ENCODE measurements around the gene KCNQ1.

KCNQ1 gene

DNA sequence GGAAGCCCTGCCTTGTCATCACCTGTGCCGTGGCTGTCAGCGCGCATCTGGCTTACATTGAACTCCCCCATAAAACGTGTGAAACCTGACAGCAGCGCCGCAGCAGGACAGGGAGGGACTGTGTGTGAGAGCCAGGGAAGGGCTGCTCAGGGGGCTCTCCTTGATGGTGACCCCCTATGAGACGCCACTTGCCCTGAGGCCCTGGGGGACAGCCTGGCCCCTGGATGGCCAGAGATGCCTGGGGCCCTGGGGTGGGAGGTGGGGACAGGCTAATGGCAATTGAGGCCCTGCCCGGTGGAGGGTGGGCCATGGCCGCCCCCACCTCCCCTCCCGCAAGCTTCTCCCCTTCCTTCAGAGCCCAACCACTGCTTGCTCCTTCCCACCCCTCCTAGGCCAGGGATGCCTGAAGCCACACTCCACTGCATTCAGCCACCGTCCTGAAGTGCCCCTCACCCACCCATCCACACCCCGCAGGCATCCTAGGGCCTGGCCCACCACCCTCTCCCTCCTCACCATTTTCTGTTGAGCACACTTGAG lies 290.3 kb downstream of the KCNQ1 start:
- no peak overlapping the region for H3K4me3 ChIP-seq (ENCODE audit: low read depth, low read length)
- TF ChIP-seq, protein P1, sequence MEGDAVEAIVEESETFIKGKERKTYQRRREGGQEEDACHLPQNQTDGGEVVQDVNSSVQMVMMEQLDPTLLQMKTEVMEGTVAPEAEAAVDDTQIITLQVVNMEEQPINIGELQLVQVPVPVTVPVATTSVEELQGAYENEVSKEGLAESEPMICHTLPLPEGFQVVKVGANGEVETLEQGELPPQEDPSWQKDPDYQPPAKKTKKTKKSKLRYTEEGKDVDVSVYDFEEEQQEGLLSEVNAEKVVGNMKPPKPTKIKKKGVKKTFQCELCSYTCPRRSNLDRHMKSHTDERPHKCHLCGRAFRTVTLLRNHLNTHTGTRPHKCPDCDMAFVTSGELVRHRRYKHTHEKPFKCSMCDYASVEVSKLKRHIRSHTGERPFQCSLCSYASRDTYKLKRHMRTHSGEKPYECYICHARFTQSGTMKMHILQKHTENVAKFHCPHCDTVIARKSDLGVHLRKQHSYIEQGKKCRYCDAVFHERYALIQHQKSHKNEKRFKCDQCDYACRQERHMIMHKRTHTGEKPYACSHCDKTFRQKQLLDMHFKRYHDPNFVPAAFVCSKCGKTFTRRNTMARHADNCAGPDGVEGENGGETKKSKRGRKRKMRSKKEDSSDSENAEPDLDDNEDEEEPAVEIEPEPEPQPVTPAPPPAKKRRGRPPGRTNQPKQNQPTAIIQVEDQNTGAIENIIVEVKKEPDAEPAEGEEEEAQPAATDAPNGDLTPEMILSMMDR (IDR thresholded peaks at IDR 0.05; ENCODE audit: borderline replicate concordance, insufficient read depth, low read depth, low read length) = no peak

DNA sequence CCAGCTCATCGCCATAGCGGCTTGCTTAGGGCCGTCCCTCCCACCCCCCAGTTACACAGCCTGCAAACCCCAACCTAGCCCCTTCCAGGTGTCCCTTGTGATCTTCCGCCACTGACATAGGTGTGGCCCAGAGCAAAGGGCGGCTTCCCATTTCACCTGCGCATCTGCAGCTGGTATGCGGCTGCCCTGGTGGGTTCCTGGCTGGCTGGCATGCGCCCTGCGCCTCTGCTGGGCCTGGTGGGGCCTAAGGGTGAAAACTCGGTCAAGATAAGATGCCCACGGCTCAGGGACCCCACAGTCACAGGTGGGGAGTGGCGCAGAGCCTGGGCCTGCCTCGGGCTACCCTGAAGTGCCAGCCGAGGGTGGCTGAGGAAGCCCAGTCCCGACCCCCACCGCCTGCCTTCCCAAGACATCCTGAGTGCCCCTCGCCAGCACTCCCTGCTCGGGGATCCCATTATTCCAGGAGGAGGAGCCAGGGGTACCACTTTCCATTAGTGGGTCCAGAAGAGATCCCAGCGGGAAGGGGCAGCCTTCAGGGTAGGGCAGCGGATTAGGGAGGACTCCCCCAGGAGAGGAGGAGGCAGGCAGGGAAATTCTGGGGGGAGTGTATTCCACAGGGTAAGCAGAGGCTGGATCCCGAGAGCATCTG lies 291.9 kb downstream of the KCNQ1 start:
- TF ChIP-seq, protein P1 (IDR thresholded peaks at IDR 0.05; ENCODE audit: borderline replicate concordance, insufficient read depth, low read depth, low read length) = no peak
- H3K4me3 ChIP-seq (ENCODE audit: low read depth, low read length) = no peak overlapping the region

DNA sequence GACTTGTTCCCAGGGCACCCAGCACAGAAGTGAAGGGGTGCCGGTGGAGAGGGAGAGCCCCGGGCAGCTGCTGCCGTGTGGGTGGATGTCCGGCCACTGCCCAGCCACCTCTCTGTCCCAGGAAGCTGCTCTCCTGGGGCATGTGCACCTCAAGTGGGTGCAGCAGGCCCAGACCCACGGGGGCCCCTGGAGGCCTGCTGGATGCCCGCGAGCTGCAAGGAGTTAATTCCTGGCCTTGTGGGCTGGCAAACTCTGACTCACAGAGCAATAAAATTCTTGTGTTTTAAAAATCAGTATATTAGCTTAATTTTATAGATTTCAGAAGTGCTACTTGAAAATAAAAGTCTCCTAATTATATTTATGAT lies 292.4 kb downstream of the KCNQ1 start:
- no peak overlapping the region for H3K4me3 ChIP-seq (ENCODE audit: low read depth, low read length)
- TF ChIP-seq, protein P1 (IDR thresholded peaks at IDR 0.05; ENCODE audit: borderline replicate concordance, insufficient read depth, low read depth, low read length) = no peak

DNA sequence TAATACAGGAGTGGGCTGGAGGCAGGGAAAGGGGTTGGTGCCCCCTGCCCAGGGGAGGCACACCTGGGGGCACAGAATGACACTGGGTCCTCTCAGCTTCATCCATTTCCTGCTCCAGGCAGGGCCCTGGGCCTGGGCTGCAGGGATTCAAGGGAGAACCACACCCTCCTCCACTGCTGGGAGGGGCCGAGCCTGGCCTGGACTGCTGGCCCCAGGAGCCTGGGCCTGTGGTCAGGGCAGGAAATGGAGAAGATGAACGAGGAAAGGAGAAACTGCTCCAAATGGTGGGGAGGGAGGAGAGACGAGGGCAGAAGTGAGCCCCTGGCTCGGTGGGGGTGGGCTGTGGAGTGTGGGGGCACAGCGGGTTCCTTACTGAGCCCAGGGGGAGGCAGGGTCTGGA lies 293.1 kb downstream of the KCNQ1 start:
- H3K4me3 ChIP-seq (ENCODE audit: low read depth, low read length) = no peak overlapping the region
- TF ChIP-seq, protein P1 (IDR thresholded peaks at IDR 0.05; ENCODE audit: borderline replicate concordance, insufficient read depth, low read depth, low read length) = no peak

DNA sequence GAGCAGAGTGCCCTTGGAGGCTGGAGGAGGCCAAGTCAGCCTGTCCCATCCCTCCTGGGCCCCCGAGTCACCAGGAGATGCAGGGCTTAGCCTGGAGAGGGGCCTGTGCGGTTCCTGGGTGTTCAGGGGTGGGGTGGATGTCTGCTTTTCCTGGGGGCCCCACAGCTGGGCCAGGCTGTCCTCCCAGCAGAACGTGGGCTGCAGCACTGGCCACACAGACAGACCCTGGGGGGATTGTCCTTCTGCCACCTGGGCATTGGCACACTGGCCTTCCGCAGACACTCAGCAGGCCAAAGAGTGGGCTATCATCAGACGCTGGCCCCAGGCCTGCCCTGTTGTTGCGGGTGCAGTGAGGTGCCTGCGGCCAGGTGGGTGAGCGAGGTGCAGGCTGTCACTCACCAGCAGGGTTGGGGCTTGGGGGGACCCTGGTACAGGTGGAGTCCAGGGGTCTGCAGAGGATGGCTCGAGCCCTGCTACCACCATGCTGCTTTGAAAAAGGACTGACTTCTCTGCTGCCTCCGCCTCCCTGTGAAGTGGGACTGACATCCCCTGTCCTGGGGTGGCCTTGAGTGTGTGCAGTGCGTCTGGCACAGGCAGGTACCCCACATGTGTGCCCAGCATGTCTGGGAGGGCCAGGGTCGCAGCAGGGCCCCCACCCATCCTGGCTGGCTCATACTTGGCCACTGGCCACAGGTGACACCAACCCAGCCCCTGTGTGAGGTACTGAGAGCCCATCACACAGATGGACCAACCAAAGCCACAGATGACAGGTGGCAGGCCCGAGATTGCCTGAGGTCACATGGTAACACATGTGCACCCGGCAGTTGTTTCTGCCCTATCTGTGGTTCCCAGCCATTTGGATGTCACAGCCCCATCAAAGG lies 294.0 kb downstream of the KCNQ1 start:
- no peak overlapping the region for H3K4me3 ChIP-seq (ENCODE audit: low read depth, low read length)
- TF ChIP-seq, protein P1 (IDR thresholded peaks at IDR 0.05; ENCODE audit: borderline replicate concordance, insufficient read depth, low read depth, low read length) = no peak

DNA sequence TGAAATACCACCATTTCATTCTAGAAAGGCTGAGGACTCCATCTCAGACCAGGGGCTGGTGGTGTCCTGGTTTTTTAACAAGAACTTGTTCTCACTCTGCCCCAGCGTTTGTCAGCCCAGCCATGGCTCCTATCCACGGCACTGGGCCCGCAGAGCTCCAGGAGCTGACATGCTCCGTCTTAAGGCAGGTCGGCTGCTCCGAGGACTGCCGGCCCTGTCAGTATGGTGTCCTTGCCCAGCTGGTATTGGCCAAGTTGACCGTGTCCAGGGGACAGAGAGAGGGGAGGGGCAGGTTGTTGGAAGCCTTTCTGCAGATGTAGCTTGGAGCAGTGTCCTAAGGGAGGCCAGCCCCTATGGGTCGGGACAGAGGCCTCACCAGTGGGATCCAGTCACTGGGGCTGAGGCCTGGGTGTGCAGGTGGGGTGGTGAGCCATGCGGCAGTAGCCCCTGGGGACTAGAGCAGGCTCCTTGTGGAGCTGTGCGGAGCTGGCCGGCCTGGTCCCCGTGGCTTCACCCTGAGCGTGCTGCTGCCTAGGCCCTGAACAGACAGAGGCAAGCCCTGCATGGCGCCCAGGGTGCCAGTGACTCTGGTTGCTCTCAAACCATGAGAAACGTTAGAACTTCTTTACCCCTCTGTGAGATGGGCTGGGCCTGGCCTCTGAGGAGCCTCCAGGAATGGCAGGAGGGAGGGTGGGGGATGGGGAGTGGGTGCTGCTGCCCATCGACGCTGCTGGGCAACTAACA lies 294.9 kb downstream of the KCNQ1 start:
- TF ChIP-seq, protein P1 (IDR thresholded peaks at IDR 0.05; ENCODE audit: borderline replicate concordance, insufficient read depth, low read depth, low read length) = no peak
- no peak overlapping the region for H3K4me3 ChIP-seq (ENCODE audit: low read depth, low read length)

Measured in GM12875 (cell line).